ENCODE results near the gene SPTSSA. TPM values are rescaled to one million over a fixed set of nuclear protein-coding genes. Genes with fewer than 3 reads are reported as not detected.
A peak's percentile ranks its signal among the peaks of the same experiment; 100 is the strongest.

The SPTSSA gene
- total RNA-seq, 1 donor from 2014 or later = 9.8 TPM

GRCh38 chr14:34472706-34473279 lies 10.8 kb upstream of the SPTSSA start:
- no peak for TF ChIP-seq CTCF (conservative IDR thresholded peaks at IDR 0.05; ENCODE audit: low read depth, low read length)
- DNase-seq (ENCODE audit: low read depth) = no peak
- H3K4me3 ChIP-seq (ENCODE audit: low read depth, low read length) = no peak overlapping the region

GRCh38 chr14:34470319-34470718 lies 8.3 kb upstream of the SPTSSA start:
- TF ChIP-seq CTCF (conservative IDR thresholded peaks at IDR 0.05; ENCODE audit: low read depth, low read length) = no peak
- DNase-seq (ENCODE audit: low read depth) = no peak
- no peak overlapping the region for H3K4me3 ChIP-seq (ENCODE audit: low read depth, low read length)

GRCh38 chr14:34466691-34467090 lies 4.7 kb upstream of the SPTSSA start:
- TF ChIP-seq CTCF (conservative IDR thresholded peaks at IDR 0.05; ENCODE audit: low read depth, low read length) = no peak
- no peak for DNase-seq (ENCODE audit: low read depth)
- H3K4me3 ChIP-seq (ENCODE audit: low read depth, low read length) = no peak overlapping the region

GRCh38 chr14:34465069-34465859 lies 3.2 kb upstream of the SPTSSA start:
- no peak overlapping the region for H3K4me3 ChIP-seq (ENCODE audit: low read depth, low read length)
- no peak for TF ChIP-seq CTCF (conservative IDR thresholded peaks at IDR 0.05; ENCODE audit: low read depth, low read length)
- DNase-seq (ENCODE audit: low read depth) = no peak

GRCh38 chr14:34463598-34463961 lies 1.5 kb upstream of the SPTSSA start:
- no peak overlapping the region for H3K4me3 ChIP-seq (ENCODE audit: low read depth, low read length)
- no peak for DNase-seq (ENCODE audit: low read depth)
- TF ChIP-seq CTCF (conservative IDR thresholded peaks at IDR 0.05; ENCODE audit: low read depth, low read length) = no peak

GRCh38 chr14:34461334-34462131 lies 507 bp downstream of the SPTSSA start:
- H3K4me3 ChIP-seq (ENCODE audit: low read depth, low read length) = peak overlapping the region; percentile 71
- TF ChIP-seq CTCF (conservative IDR thresholded peaks at IDR 0.05; ENCODE audit: low read depth, low read length) = no peak
- no peak for DNase-seq (ENCODE audit: low read depth)
